WTC11 (cell line): ENCODE data around the gene PRR33. TPM values are rescaled to one million over a fixed set of nuclear protein-coding genes. Genes with fewer than 3 reads are reported as not detected.

Experiments used
- ATAC-seq: fragments of 200-7000 bp; cut with Tn5 transposase; 2 replicates; pipeline ENCODE4 v1.10.0; 2021; ENCODE audit warnings: mild to moderate bottlenecking, moderate library complexity
- CTCF ChIA-PET: fragments of 300-600 bp; sonication (Branson Sonifier 250); formaldehyde crosslinking; loops from one replicate; lab custom pipeline; 2021; ENCODE audit warnings: antibody characterized with exemption; lab: Charles Lee
- POLR2A ChIA-PET: fragments of 350-600 bp; sonication (Branson Sonifier 250); formaldehyde crosslinking; loops from one replicate; lab custom pipeline; 2021; ENCODE audit warnings: antibody characterized with exemption; lab: Charles Lee
- DNase-seq: peaks from one replicate; pipeline ENCODE4 v3.0.0; 2021; ENCODE audit warnings: low spot score
- H3K27ac Mint-ChIP-seq: 2 replicates; pipeline ENCODE4 v1.8.0; 2021; ENCODE audit warnings: mixed read lengths
- H3K27me3 Mint-ChIP-seq: 2 replicates; pipeline ENCODE4 v1.8.0; 2021; ENCODE audit warnings: low read depth, mild to moderate bottlenecking, moderate library complexity, mixed read lengths
- H3K36me3 Mint-ChIP-seq: 2 replicates; pipeline ENCODE4 v1.8.0; 2021; ENCODE audit warnings: mixed read lengths
- H3K4me1 Mint-ChIP-seq: 2 replicates; pipeline ENCODE4 v1.8.0; 2022; ENCODE audit warnings: mixed read lengths
- H3K4me3 Mint-ChIP-seq: 2 replicates; pipeline ENCODE4 v1.8.0; 2021; ENCODE audit warnings: mild to moderate bottlenecking, moderate library complexity, mixed read lengths
- H3K9me3 Mint-ChIP-seq: 2 replicates; pipeline ENCODE4 v1.8.0; 2021; ENCODE audit warnings: mixed read lengths
- CBFB ChIP-seq: sonication (generic); formaldehyde crosslinking; IDR thresholded peaks from 2 replicates; pipeline ENCODE4 v1.8.1; 2022; ENCODE audit warnings: mild to moderate bottlenecking, low read depth, missing genetic modification reagents
- HMGA2 ChIP-seq: fragments of 250-450 bp; sonication (Bioruptor Pico); IDR thresholded peaks from 2 replicates; pipeline ENCODE4 v1.4.0; 2021; ENCODE audit warnings: mild to moderate bottlenecking, moderate library complexity
- NFATC4 ChIP-seq: fragments of 250-450 bp; sonication (Bioruptor Pico); IDR thresholded peaks from 2 replicates; pipeline ENCODE4 v1.9.0; 2021; ENCODE audit warnings: mild to moderate bottlenecking
- RORB ChIP-seq: fragments of 250-450 bp; sonication (Bioruptor Pico); IDR thresholded peaks from 2 replicates; pipeline ENCODE4 v1.9.0; 2021; ENCODE audit warnings: mild to moderate bottlenecking
- SMAD3 ChIP-seq: sonication (generic); formaldehyde crosslinking; IDR thresholded peaks from 2 replicates; pipeline ENCODE4 v1.8.0; 2022; ENCODE audit warnings: missing genetic modification reagents, mild to moderate bottlenecking, borderline replicate concordance
- SOX15 ChIP-seq: fragments of 250-450 bp; sonication (Bioruptor Pico); IDR thresholded peaks from 2 replicates; pipeline ENCODE4 v1.9.0; 2021; ENCODE audit warnings: mild to moderate bottlenecking
- TCF7 ChIP-seq: sonication (generic); formaldehyde crosslinking; IDR thresholded peaks from 2 replicates; pipeline ENCODE4 v1.8.0; 2022; ENCODE audit warnings: mild to moderate bottlenecking, low read depth, missing genetic modification reagents, moderate library complexity
- ZBTB21 ChIP-seq: sonication (generic); formaldehyde crosslinking; IDR thresholded peaks from 2 replicates; pipeline ENCODE4 v1.8.1; 2023; ENCODE audit warnings: mild to moderate bottlenecking, missing genetic modification reagents, borderline replicate concordance
- ZNF232 ChIP-seq: sonication (generic); formaldehyde crosslinking; IDR thresholded peaks from 2 replicates; pipeline ENCODE4 v1.8.0; 2022; ENCODE audit warnings: mild to moderate bottlenecking, missing genetic modification reagents
- total RNA-seq: library from RNA; stranded (reverse); gene quantifications from 3 replicates; pipeline ENCODE4 v1.2.3, GENCODE V29; 2021
- TF ChIP-seq, protein P1 (sequence below): sonication (generic); formaldehyde crosslinking; IDR thresholded peaks from 2 replicates; pipeline ENCODE4 v1.8.0; 2022; ENCODE audit warnings: missing genetic modification reagents
- TF ChIP-seq, protein P2 (sequence below): sonication (generic); formaldehyde crosslinking; IDR thresholded peaks from 2 replicates; pipeline ENCODE4 v1.8.1; 2022; ENCODE audit warnings: low read depth, mild to moderate bottlenecking, moderate library complexity, missing genetic modification reagents, borderline replicate concordance
- TF ChIP-seq, protein P3 (sequence below): sonication (generic); formaldehyde crosslinking; IDR thresholded peaks from 2 replicates; pipeline ENCODE4 v1.8.0; 2022; ENCODE audit warnings: mild to moderate bottlenecking, missing genetic modification reagents
- TF ChIP-seq, protein P4 (sequence below): sonication (generic); formaldehyde crosslinking; IDR thresholded peaks from 2 replicates; pipeline ENCODE4 v1.8.1; 2022; ENCODE audit warnings: mild to moderate bottlenecking, moderate library complexity, missing genetic modification reagents
- TF ChIP-seq, protein P5 (sequence below): sonication (generic); formaldehyde crosslinking; IDR thresholded peaks from 2 replicates; pipeline ENCODE4 v1.8.1; 2023; ENCODE audit warnings: mild to moderate bottlenecking, missing genetic modification reagents

The PRR33 gene
- total RNA-seq, 1 experiment from 2014 or later: not detected

DNA sequence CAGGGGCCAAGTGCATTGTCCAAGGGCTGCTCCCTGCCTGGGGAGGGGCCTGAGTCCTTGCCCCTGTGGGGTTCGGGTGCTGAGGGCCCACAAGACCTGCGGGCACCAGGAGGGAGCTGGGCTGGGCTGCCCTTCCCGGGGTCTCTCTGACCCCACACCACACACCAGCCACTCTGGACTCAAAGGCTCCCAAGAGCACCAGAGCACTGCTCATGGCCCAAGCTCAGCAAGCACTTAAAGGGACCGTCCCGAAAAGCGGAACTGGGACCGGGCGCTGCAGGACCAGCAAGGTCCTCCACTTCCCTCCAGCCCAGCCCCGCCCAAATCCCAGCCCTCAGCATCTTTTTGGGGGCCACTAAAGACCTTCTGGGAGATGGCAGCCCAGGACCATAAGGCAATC is 33.5 kb downstream of the PRR33 start:
- ATAC-seq (no peak), DNase-seq (no peak)
- Mint-ChIP-seq H3K27ac (no peak overlapping the region), H3K4me3 (no peak overlapping the region), H3K9me3 (no peaks in the 10 kb centered on the region), H3K4me1 (no peaks in the 10 kb centered on the region; the same call in 1 of the 2 replicates), H3K36me3 (no peaks in the 10 kb centered on the region), H3K27me3 (no peaks in the 10 kb centered on the region)
- POLR2A ChIA-PET: no interaction called here
- CTCF ChIA-PET: interaction anchor here (0.9 to 2.4 kb wide), 3 partner anchors 18 to 59 kb away, joined by 3 to 6 read pairs (median 3); no protein-coding TSS in a partner anchor
- TF ChIP-seq, protein P1, sequence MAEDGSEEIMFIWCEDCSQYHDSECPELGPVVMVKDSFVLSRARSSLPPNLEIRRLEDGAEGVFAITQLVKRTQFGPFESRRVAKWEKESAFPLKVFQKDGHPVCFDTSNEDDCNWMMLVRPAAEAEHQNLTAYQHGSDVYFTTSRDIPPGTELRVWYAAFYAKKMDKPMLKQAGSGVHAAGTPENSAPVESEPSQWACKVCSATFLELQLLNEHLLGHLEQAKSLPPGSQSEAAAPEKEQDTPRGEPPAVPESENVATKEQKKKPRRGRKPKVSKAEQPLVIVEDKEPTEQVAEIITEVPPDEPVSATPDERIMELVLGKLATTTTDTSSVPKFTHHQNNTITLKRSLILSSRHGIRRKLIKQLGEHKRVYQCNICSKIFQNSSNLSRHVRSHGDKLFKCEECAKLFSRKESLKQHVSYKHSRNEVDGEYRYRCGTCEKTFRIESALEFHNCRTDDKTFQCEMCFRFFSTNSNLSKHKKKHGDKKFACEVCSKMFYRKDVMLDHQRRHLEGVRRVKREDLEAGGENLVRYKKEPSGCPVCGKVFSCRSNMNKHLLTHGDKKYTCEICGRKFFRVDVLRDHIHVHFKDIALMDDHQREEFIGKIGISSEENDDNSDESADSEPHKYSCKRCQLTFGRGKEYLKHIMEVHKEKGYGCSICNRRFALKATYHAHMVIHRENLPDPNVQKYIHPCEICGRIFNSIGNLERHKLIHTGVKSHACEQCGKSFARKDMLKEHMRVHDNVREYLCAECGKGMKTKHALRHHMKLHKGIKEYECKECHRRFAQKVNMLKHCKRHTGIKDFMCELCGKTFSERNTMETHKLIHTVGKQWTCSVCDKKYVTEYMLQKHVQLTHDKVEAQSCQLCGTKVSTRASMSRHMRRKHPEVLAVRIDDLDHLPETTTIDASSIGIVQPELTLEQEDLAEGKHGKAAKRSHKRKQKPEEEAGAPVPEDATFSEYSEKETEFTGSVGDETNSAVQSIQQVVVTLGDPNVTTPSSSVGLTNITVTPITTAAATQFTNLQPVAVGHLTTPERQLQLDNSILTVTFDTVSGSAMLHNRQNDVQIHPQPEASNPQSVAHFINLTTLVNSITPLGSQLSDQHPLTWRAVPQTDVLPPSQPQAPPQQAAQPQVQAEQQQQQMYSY (CRISPR knock-in tag): no peak
- TF ChIP-seq, protein P2, sequence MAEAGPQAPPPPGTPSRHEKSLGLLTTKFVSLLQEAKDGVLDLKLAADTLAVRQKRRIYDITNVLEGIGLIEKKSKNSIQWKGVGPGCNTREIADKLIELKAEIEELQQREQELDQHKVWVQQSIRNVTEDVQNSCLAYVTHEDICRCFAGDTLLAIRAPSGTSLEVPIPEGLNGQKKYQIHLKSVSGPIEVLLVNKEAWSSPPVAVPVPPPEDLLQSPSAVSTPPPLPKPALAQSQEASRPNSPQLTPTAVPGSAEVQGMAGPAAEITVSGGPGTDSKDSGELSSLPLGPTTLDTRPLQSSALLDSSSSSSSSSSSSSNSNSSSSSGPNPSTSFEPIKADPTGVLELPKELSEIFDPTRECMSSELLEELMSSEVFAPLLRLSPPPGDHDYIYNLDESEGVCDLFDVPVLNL (CRISPR knock-in tag): no peak
- no peak for TF ChIP-seq TCF7 (CRISPR knock-in tag)
- TF ChIP-seq ZBTB21 (CRISPR knock-in tag): no peak
- TF ChIP-seq, protein P3, sequence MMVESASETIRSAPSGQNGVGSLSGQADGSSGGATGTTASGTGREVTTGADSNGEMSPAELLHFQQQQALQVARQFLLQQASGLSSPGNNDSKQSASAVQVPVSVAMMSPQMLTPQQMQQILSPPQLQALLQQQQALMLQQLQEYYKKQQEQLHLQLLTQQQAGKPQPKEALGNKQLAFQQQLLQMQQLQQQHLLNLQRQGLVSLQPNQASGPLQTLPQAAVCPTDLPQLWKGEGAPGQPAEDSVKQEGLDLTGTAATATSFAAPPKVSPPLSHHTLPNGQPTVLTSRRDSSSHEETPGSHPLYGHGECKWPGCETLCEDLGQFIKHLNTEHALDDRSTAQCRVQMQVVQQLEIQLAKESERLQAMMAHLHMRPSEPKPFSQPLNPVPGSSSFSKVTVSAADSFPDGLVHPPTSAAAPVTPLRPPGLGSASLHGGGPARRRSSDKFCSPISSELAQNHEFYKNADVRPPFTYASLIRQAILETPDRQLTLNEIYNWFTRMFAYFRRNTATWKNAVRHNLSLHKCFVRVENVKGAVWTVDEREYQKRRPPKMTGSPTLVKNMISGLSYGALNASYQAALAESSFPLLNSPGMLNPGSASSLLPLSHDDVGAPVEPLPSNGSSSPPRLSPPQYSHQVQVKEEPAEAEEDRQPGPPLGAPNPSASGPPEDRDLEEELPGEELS (CRISPR knock-in tag): no peak
- TF ChIP-seq, protein P4, sequence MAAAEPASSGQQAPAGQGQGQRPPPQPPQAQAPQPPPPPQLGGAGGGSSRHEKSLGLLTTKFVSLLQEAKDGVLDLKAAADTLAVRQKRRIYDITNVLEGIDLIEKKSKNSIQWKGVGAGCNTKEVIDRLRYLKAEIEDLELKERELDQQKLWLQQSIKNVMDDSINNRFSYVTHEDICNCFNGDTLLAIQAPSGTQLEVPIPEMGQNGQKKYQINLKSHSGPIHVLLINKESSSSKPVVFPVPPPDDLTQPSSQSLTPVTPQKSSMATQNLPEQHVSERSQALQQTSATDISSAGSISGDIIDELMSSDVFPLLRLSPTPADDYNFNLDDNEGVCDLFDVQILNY (CRISPR knock-in tag): no peak
- no peak for TF ChIP-seq RORB
- TF ChIP-seq HMGA2 (CRISPR knock-in tag): no peak

DNA sequence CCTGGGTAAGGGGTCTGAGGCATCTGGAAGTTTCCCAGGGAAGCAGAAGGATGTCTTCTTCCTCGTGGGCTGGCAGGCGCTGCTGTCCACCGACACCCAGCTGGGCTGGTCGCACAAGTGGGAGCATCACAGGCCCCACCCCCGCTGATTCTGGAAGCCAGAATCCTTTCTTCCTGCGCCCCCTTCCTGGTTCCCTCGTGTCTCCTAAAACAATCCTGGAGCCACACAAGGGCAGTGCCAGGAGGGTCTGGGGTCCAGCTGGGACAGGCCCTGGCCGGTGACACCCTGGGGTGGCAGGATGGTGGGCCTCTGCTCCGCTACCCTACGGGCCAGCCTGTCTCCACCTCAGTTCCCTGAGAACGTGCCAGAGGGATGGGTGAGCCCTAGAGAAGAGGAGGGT is 34.6 kb downstream of the PRR33 start:
- Mint-ChIP-seq H3K27me3 (no peaks in the 10 kb centered on the region), H3K4me3 (no peak overlapping the region), H3K27ac (no peak overlapping the region), H3K9me3 (no peaks in the 10 kb centered on the region), H3K36me3 (no peaks in the 10 kb centered on the region), H3K4me1 (no peaks in the 10 kb centered on the region)
- no peak for DNase-seq
- TF ChIP-seq SMAD3 (CRISPR knock-in tag) (no peak), ZNF232 (CRISPR knock-in tag) (no peak), NFATC4 (CRISPR knock-in tag) (no peak), TCF7 (CRISPR knock-in tag) (no peak), CBFB (CRISPR knock-in tag) (no peak), SOX15 (CRISPR knock-in tag) (no peak)
- TF ChIP-seq, protein P4 (CRISPR knock-in tag): no peak
- TF ChIP-seq, protein P5, sequence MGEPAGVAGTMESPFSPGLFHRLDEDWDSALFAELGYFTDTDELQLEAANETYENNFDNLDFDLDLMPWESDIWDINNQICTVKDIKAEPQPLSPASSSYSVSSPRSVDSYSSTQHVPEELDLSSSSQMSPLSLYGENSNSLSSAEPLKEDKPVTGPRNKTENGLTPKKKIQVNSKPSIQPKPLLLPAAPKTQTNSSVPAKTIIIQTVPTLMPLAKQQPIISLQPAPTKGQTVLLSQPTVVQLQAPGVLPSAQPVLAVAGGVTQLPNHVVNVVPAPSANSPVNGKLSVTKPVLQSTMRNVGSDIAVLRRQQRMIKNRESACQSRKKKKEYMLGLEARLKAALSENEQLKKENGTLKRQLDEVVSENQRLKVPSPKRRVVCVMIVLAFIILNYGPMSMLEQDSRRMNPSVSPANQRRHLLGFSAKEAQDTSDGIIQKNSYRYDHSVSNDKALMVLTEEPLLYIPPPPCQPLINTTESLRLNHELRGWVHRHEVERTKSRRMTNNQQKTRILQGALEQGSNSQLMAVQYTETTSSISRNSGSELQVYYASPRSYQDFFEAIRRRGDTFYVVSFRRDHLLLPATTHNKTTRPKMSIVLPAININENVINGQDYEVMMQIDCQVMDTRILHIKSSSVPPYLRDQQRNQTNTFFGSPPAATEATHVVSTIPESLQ: no peak
- CTCF ChIA-PET: interaction anchor here (0.8 to 2.4 kb wide), 4 partner anchors 19 to 204 kb away, joined by 3 to 7 read pairs (median 4); no protein-coding TSS in a partner anchor
- POLR2A ChIA-PET: no interaction called here
- ATAC-seq: no peak
